ENCODE measurements around the gene GPRASP3. TPM values are rescaled to one million over a fixed set of nuclear protein-coding genes. Genes with fewer than 3 reads are reported as not detected.
"Not testable (repeated sequence)": the region's sequence is repeated elsewhere in the genome, so short reads cannot be mapped to it uniquely, and the experiment has no call there.

Gene GPRASP3
- total and polyA plus RNA-seq, 2 of the 4 experiments (the other 2 are of a cell fraction): 2.2 to 8.1 TPM

DNA sequence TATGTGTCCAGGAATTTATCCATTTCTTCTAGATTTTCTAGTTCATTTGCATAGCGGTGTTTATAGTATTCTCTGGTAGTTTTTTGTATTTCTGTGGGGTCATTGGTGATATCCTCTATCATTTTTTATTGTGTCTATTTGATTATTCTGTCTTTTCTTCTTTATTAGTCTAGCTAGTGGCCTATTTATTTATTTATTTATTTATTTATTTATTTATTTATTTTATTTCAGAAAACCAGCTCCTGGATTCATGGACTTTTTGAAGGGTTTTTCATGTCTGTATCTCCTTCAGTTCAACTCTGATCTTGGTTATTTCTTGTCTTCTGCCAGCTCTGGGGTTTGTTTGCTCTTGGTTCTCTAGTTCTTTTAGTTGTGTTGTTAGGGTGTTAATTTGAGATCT is 43.1 kb upstream of the GPRASP3 start:
- H2AK5ac ChIP-seq (ENCODE audit: low read depth, low read length); BruUV-seq (replicated peaks); H3K9me3 ChIP-seq (ENCODE audit: control insufficient read depth, insufficient read depth, low read length); H4K20me1 ChIP-seq (ENCODE audit: insufficient read depth, low read length); H2BK120ac ChIP-seq (ENCODE audit: low read depth, low read length); H4K8ac ChIP-seq (ENCODE audit: low read depth in 2 of 2, low read length in 2 of 2); H3K36me3 ChIP-seq (ENCODE audit: control insufficient read depth, insufficient read depth, low read length); H3K4me2 ChIP-seq (ENCODE audit: low read depth, low read length); H2BK20ac ChIP-seq (ENCODE audit: low read depth, low read length); H3K14ac ChIP-seq (replicated peaks; ENCODE audit: low read depth, low read length); H3K56ac ChIP-seq (ENCODE audit: extremely low read depth, insufficient read depth, low read length); H3K23ac ChIP-seq (ENCODE audit: low read depth, low read length); H3K27me3 ChIP-seq (ENCODE audit: control insufficient read depth, insufficient read depth, low read length); dilution Hi-C loops (cut with HindIII; ENCODE audit: low sequenced_read_pairs, unreplicated experiment); H3K79me1 ChIP-seq (ENCODE audit: low read depth in 1 of 2, low read length in 2 of 2); POLR2A ChIA-PET (ENCODE audit: unreplicated experiment); H3K18ac ChIP-seq (ENCODE audit: low read depth, low read length); H4K5ac ChIP-seq (ENCODE audit: low read depth, low read length); H3K9ac ChIP-seq (ENCODE audit: low read depth, low read length); H3K27ac ChIP-seq (ENCODE audit: insufficient read depth, low read length); H2AK9ac ChIP-seq (replicated peaks; ENCODE audit: low read depth, low read length, poor library complexity); DNase-seq; intact Hi-C loops (cut with micrococcal nuclease); ATAC-seq (ENCODE audit: low read depth); H3K9me1 ChIP-seq (ENCODE audit: insufficient read depth, low read length); H4K91ac ChIP-seq (ENCODE audit: insufficient read depth, low read depth, low read length); H2BK15ac ChIP-seq (ENCODE audit: low read depth, low read length); H2AFZ ChIP-seq (replicated peaks; ENCODE audit: low read length, poor library complexity); CTCF ChIA-PET; H3K4me1 ChIP-seq (ENCODE audit: control insufficient read depth, insufficient read depth, low read length); in situ Hi-C loops (cut with MboI; ENCODE audit: low sequenced_read_pairs); H3K4me3 ChIP-seq (ENCODE audit: insufficient read depth, low read depth, low read length); H2BK5ac ChIP-seq (ENCODE audit: low read depth, low read length, poor library complexity, severe bottlenecking); H3K4ac ChIP-seq (ENCODE audit: low read depth, low read length): not testable (repeated sequence)
- WGBS, 2 experiments (ENCODE audit: extremely low coverage in 2 of 2, insufficient read length in 1 of 2): no CpG with 5 or more reads among the region's 1 CpG
